CD14-positive monocyte (primary cell): ENCODE measurements around the gene FAM83D. TPM values are rescaled to one million over a fixed set of nuclear protein-coding genes. Genes with fewer than 3 reads are reported as not detected.
A peak's percentile ranks its signal among the peaks of the same experiment; 100 is the strongest.

Source experiments
- DNase-seq, 3 donors: peaks; one replicate each; pipeline ENCODE4 v3.0.0-alpha.2; 2011 to 2022
- H2AFZ ChIP-seq: 2 replicates; pipeline ENCODE4 v1.6.0; 2012; ENCODE audit warnings: mild to moderate bottlenecking, low read depth, low read length, inconsistent platforms; ENCODE audit not compliant: insufficient read depth, poor library complexity, severe bottlenecking
- H3K27ac ChIP-seq, 2 donors: 1 replicate in 1 of 2; 2 replicates in 1 of 2; pipeline ENCODE4 v1.5.1; 2012 to 2013; ENCODE audit warnings: low read length in 2 of 2, control low read depth in 1 of 2, inconsistent platforms in 1 of 2, low read depth in 1 of 2, mild to moderate bottlenecking in 1 of 2
- H3K27me3 ChIP-seq, 2 donors: one replicate each; pipeline versions ENCODE4 v1.6.0 to v1.6.1; 2011 to 2013; ENCODE audit warnings: low read length in 2 of 2; ENCODE audit not compliant: control insufficient read depth in 2 of 2, insufficient read depth in 2 of 2
- H3K36me3 ChIP-seq, 2 donors: replicated peaks in 1 of 2; 1 replicate in 1 of 2; 2 replicates in 1 of 2; pipeline versions ENCODE4 v1.5.1 to v1.6.1; 2012 to 2013; ENCODE audit warnings: low read length in 2 of 2, control low read depth in 1 of 2, inconsistent platforms in 1 of 2, mild to moderate bottlenecking in 1 of 2; ENCODE audit not compliant: insufficient read depth in 2 of 2, control insufficient read depth in 1 of 2
- H3K4me1 ChIP-seq, 2 donors: 1 replicate in 1 of 2; 2 replicates in 1 of 2; pipeline versions ENCODE4 v1.5.1 to v1.6.1; 2012 to 2013; ENCODE audit warnings: low read length in 2 of 2, control low read depth in 1 of 2, inconsistent platforms in 1 of 2, mild to moderate bottlenecking in 1 of 2, moderate library complexity in 1 of 2; ENCODE audit not compliant: insufficient read depth in 2 of 2, control insufficient read depth in 1 of 2
- H3K4me2 ChIP-seq: replicated peaks from 2 replicates; pipeline ENCODE3; 2012; ENCODE audit warnings: low read length, moderate library complexity, mild to moderate bottlenecking; ENCODE audit not compliant: poor library complexity, severe bottlenecking; ENCODE audit errors: extremely low read depth
- H3K4me3 ChIP-seq, 3 experiments: fragments of 200-600 bp in 1 of 3; sonication (generic) in 1 of 3; replicated peaks in 1 of 3; 1 replicate in 2 of 3; 2 replicates in 1 of 3; pipeline ENCODE4 v1.5.1; 2011 to 2013; ENCODE audit warnings: low read length in 3 of 3, mild to moderate bottlenecking in 3 of 3, control low read depth in 2 of 3, low read depth in 2 of 3, inconsistent platforms in 1 of 3, moderate library complexity in 1 of 3
- H3K79me2 ChIP-seq: 2 replicates; pipeline ENCODE4 v1.6.0; 2012; ENCODE audit warnings: mild to moderate bottlenecking, control low read depth, inconsistent platforms, low read length, moderate library complexity; ENCODE audit not compliant: insufficient read depth
- H3K9ac ChIP-seq: 2 replicates; pipeline ENCODE4 v1.6.0; 2017; ENCODE audit warnings: low read length, mild to moderate bottlenecking; ENCODE audit not compliant: insufficient read depth, poor library complexity, severe bottlenecking
- H3K9me3 ChIP-seq, 2 donors: replicated peaks in 1 of 2; 1 replicate in 1 of 2; 2 replicates in 1 of 2; pipeline versions ENCODE4 v1.5.1 to v1.6.1; 2012 to 2013; ENCODE audit warnings: low read length in 2 of 2, control low read depth in 1 of 2; ENCODE audit not compliant: control insufficient read depth in 1 of 2, insufficient read depth in 1 of 2
- H4K20me1 ChIP-seq: 2 replicates; pipeline ENCODE4 v1.6.0; 2012; ENCODE audit warnings: mild to moderate bottlenecking, low read length, control low read depth, moderate library complexity; ENCODE audit not compliant: insufficient read depth
- H3K27ac Mint-ChIP-seq, 7 donors: one replicate each; pipeline ENCODE4 v1.8.0; 2020; ENCODE audit warnings: mild to moderate bottlenecking in 7 of 7, mixed read lengths in 7 of 7, moderate library complexity in 6 of 7, inconsistent platforms in 2 of 7
- H3K27me3 Mint-ChIP-seq, 3 donors: one replicate each; pipeline ENCODE4 v1.8.0; 2021 to 2022; ENCODE audit warnings: low read depth in 3 of 3, mild to moderate bottlenecking in 3 of 3, mixed read lengths in 3 of 3, moderate library complexity in 3 of 3, inconsistent platforms in 1 of 3
- H3K36me3 Mint-ChIP-seq, 2 donors: one replicate each; pipeline ENCODE4 v1.8.0; 2020; ENCODE audit warnings: mixed read lengths in 2 of 2, inconsistent platforms in 1 of 2, mild to moderate bottlenecking in 1 of 2
- H3K4me1 Mint-ChIP-seq: one replicate; pipeline ENCODE4 v1.8.0; 2020; ENCODE audit warnings: mild to moderate bottlenecking, mixed read lengths
- H3K4me3 Mint-ChIP-seq, 2 donors: one replicate each; pipeline ENCODE4 v1.8.0; 2020; ENCODE audit warnings: mild to moderate bottlenecking in 2 of 2, mixed read lengths in 2 of 2, moderate library complexity in 1 of 2
- H3K9me3 Mint-ChIP-seq, 7 donors: one replicate each; pipeline ENCODE4 v1.8.0; 2020 to 2022; ENCODE audit warnings: mixed read lengths in 7 of 7, mild to moderate bottlenecking in 6 of 7, moderate library complexity in 6 of 7, inconsistent platforms in 2 of 7
- CTCF ChIP-seq: fragments of 200-600 bp; IDR thresholded peaks from one replicate; pipeline ENCODE4 v1.8.0; 2022; ENCODE audit warnings: antibody characterized with exemption, mild to moderate bottlenecking
- WGBS: methylation state at CpG from one replicate; pipeline ENCODE4 v1.1.5; 2013; ENCODE audit warnings: missing lambda C conversion rate; ENCODE audit not compliant: insufficient coverage; 5-methylcytosine and 5-hydroxymethylcytosine counted together
- intact Hi-C, 2 donors: fragments of 100-400 bp; cut with micrococcal nuclease; formaldehyde crosslinking; loops; one replicate each; pipeline versions ENCODE4 v1.15.0 to v1.15.1; 2023
- polyA plus RNA-seq, 3 donors: library from polyadenylated mRNA; depleted of rRNA in 1 of 3; unstranded in 2 of 3; stranded (reverse) in 1 of 3; fragments of 300-500 nt in 2 of 3; fragments of >200 nt in 1 of 3; fragmentation: Illumina TruSeq in 2 of 3; gene quantifications; 1 replicate in 2 of 3; 2 replicates in 1 of 3; pipeline ENCODE4 v1.2.3, GENCODE V29; 2012 to 2021

Gene FAM83D
- polyA plus RNA-seq, 3 donors = 0.09 to 0.15 TPM; not detected in 1

- Histone ChIP-seq H3K9me3 (peaks cover 12 to 14% of the 10 kb centered on the region in 2 donors), H3K27ac (no peak overlapping the region), H4K20me1 (no peaks in the 10 kb centered on the region), H3K9ac (no peak overlapping the region), H3K4me3 (no peak overlapping the region), H3K36me3 (peaks cover 4 to 73% of the 10 kb centered on the region in 2 donors), H3K27me3 (no peaks in the 10 kb centered on the region), H2AFZ (no peak overlapping the region), H3K4me1 (no peaks in the 10 kb centered on the region), H3K79me2 (no peaks in the 10 kb centered on the region), H3K4me2 (no peak overlapping the region)
- no peak overlapping the region for H3K27ac Mint-ChIP-seq
- H3K36me3 Mint-ChIP-seq = peaks cover 31 to 70% of the 10 kb centered on the region in 2 donors
- peaks cover 0 to 12% (median 6%) of the 10 kb centered on the region in 3 donors for H3K27me3 Mint-ChIP-seq
- intact Hi-C loops = no loop called here
- peaks cover 0 to 21% (median 8%) of the 10 kb centered on the region in 7 donors for H3K9me3 Mint-ChIP-seq
- no peak overlapping the region for H3K4me3 Mint-ChIP-seq
- H3K4me1 Mint-ChIP-seq = peaks cover 4% of the 10 kb centered on the region
- over 99% methylated on average over 8 of the region's 8 CpGs for WGBS
- no peak for TF ChIP-seq CTCF
- DNase-seq = no peak
These were observed 23.6 kb upstream of the FAM83D start for GRCh38 chr20:38902601-38903000.

GRCh38 chr20:38903335-38903734 lies 22.9 kb upstream of the FAM83D start:
- H3K4me3 Mint-ChIP-seq = no peak overlapping the region

More at GRCh38 chr20:38903335-38903734, 22.9 kb upstream of the FAM83D start:
- Histone ChIP-seq H3K36me3 (peaks cover 9 to 79% of the 10 kb centered on the region in 2 donors), H3K79me2 (no peaks in the 10 kb centered on the region), H3K4me3 (no peak overlapping the region), H3K9ac (no peak overlapping the region), H4K20me1 (no peaks in the 10 kb centered on the region), H3K4me1 (no peaks in the 10 kb centered on the region), H3K4me2 (no peak overlapping the region), H3K9me3 (peaks cover 12 to 14% of the 10 kb centered on the region in 2 donors), H3K27me3 (no peaks in the 10 kb centered on the region), H3K27ac (no peak overlapping the region), H2AFZ (no peak overlapping the region)
- Mint-ChIP-seq H3K9me3 (peaks cover 0 to 21% (median 8%) of the 10 kb centered on the region in 7 donors), H3K27me3 (peaks cover 0 to 12% (median 6%) of the 10 kb centered on the region in 3 donors), H3K4me1 (peaks cover under 1% of the 10 kb centered on the region), H3K36me3 (peaks cover 38 to 73% of the 10 kb centered on the region in 2 donors), H3K27ac (peak overlapping the region in 1 of 7 donors; percentile 58)
- DNase-seq = no peak
- no peak for TF ChIP-seq CTCF
- intact Hi-C loops = no loop called here
- 67% methylated on average over 5 of the region's 5 CpGs for WGBS
